ENCODE data around the gene MZT2B.
"Not testable (repeated sequence)": the region's sequence is repeated elsewhere in the genome, so short reads cannot be mapped to it uniquely, and the experiment has no call there.

Gene MZT2B

GRCh38 chr2:130141645-130142370 is 40.3 kb upstream of the MZT2B start:
- DNase-seq (ENCODE audit: low read depth in 1 of 2, low spot score in 1 of 2): not testable (repeated sequence)

GRCh38 chr2:130142396-130143265 is 39.4 kb upstream of the MZT2B start:
- H3K27ac ChIP-seq (replicated peaks); H3K27me3 ChIP-seq (ENCODE audit: insufficient read depth, poor library complexity, severe bottlenecking); H3K4me3 ChIP-seq (replicated peaks; ENCODE audit: insufficient read depth, low read length); DNase-seq (ENCODE audit: low read depth in 1 of 2, low spot score in 1 of 2): not testable (repeated sequence)

More at GRCh38 chr2:130141645-130142370, 40.3 kb upstream of the MZT2B start:
- H3K4me3 ChIP-seq (replicated peaks; ENCODE audit: insufficient read depth, low read length); H3K27me3 ChIP-seq (ENCODE audit: insufficient read depth, poor library complexity, severe bottlenecking); H3K27ac ChIP-seq (replicated peaks): not testable (repeated sequence)

- DNase-seq (ENCODE audit: low read depth in 1 of 2, low spot score in 1 of 2); H3K27me3 ChIP-seq (ENCODE audit: insufficient read depth, poor library complexity, severe bottlenecking); H3K4me3 ChIP-seq (replicated peaks; ENCODE audit: insufficient read depth, low read length); H3K27ac ChIP-seq (replicated peaks): not testable (repeated sequence)
These were observed 38.6 kb upstream of the MZT2B start for GRCh38 chr2:130143266-130144039.

- not testable (repeated sequence) for H3K27ac ChIP-seq (replicated peaks); H3K27me3 ChIP-seq (ENCODE audit: insufficient read depth, poor library complexity, severe bottlenecking); DNase-seq (ENCODE audit: low read depth in 1 of 2, low spot score in 1 of 2); H3K4me3 ChIP-seq (replicated peaks; ENCODE audit: insufficient read depth, low read length)
These were observed 37.1 kb upstream of the MZT2B start, which contains the start of gene CCDC74B for GRCh38 chr2:130145006-130145414. Gene CCDC74B (minus strand): TSS chr2:130145112. CDS start chr2:130144996, 116 bp downstream.

- not testable (repeated sequence) for H3K27ac ChIP-seq (replicated peaks); H3K27me3 ChIP-seq (ENCODE audit: insufficient read depth, poor library complexity, severe bottlenecking); DNase-seq (ENCODE audit: low read depth in 1 of 2, low spot score in 1 of 2); H3K4me3 ChIP-seq (replicated peaks; ENCODE audit: insufficient read depth, low read length)
These were observed 33.5 kb upstream of the MZT2B start for GRCh38 chr2:130148515-130148914.

- TF ChIP-seq SPI1 (IDR thresholded peaks at IDR 0.05; ENCODE audit: borderline replicate concordance, low read depth) (no peak), GABPA (IDR thresholded peaks at IDR 0.05; ENCODE audit: low read depth) (no peak), REST (IDR thresholded peaks at IDR 0.05; ENCODE audit: insufficient replicate concordance, low read depth) (no peak), CTCF (IDR thresholded peaks at IDR 0.05; ENCODE audit: insufficient read depth, low read length) (no peak), POLR2AphosphoS5 (IDR thresholded peaks at IDR 0.05; ENCODE audit: low read depth) (no peak)
- no peak for DNase-seq (ENCODE audit: low read depth in 1 of 2, low spot score in 1 of 2)
- no peak overlapping the region for H3K4me3 ChIP-seq (replicated peaks; ENCODE audit: insufficient read depth, low read length)
- no peak overlapping the region for H3K27ac ChIP-seq (replicated peaks)
- peaks cover 1% of the 10 kb centered on the region for H3K27me3 ChIP-seq (ENCODE audit: insufficient read depth, poor library complexity, severe bottlenecking)
These were observed 31.6 kb upstream of the MZT2B start for GRCh38 chr2:130150181-130151144.

- H3K27ac ChIP-seq (replicated peaks): not testable (repeated sequence)
These were observed 30.9 kb upstream of the MZT2B start for GRCh38 chr2:130151145-130151512.

GRCh38 chr2:130152136-130152815 is 29.8 kb upstream of the MZT2B start:
- not testable (repeated sequence) for H3K27me3 ChIP-seq (ENCODE audit: insufficient read depth, poor library complexity, severe bottlenecking); DNase-seq (ENCODE audit: low read depth in 1 of 2, low spot score in 1 of 2); H3K4me3 ChIP-seq (replicated peaks; ENCODE audit: insufficient read depth, low read length); H3K27ac ChIP-seq (replicated peaks)

More at GRCh38 chr2:130151145-130151512, 30.9 kb upstream of the MZT2B start:
- H3K27me3 ChIP-seq (ENCODE audit: insufficient read depth, poor library complexity, severe bottlenecking); H3K4me3 ChIP-seq (replicated peaks; ENCODE audit: insufficient read depth, low read length); DNase-seq (ENCODE audit: low read depth in 1 of 2, low spot score in 1 of 2): not testable (repeated sequence)
